Superior temporal gyrus (tissue), 1 donor: ENCODE measurements around the gene SLC18B1.

Experiments used
- DNase-seq: peaks from one replicate; pipeline ENCODE4 v3.0.0-alpha.2; 2016; ENCODE audit errors: extremely low spot score

SLC18B1 gene

DNA sequence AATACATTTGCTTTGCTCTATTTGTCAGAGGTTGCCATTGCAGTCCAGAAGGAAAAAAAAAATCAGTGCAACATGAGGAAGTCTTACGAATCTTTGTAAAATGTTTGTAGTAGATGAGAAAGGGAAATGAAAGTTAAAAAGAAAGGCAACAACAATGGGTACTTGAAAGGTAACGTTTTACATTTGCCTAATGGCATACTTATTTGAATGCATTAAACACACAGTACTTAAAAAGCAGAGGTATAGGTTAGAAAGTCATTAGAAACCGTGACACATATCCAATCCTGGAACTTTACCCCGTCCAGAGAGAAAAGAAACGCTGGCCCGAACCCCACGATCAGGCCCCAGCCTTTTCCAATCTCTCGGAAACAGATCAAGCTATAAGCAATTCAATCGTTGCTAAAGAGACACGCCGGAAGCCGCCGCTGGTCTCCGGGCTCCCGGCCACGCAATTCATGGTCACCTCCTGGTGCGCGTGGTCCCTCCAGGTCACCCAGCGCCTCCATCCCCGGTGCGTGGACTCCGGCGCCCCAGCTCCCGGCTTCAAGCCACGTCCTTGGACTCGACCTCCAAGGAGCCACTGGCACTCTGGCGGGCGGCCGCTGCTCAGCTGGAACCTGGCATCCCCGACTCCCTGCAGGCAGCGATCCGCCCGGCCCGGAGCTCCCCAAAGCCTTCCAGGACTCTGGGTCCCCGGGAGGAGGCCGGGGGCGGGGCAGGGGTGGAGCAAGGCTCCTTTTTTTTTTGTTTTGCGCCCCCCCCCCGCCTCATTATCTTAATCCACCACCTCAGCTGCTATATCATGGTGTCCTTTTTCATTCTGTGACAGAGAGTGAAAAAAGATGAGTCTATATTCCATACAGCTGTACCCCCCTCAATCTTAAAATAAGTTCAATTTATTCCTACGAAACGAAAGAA, at the start of gene SLC18B1:
Gene SLC18B1 (minus strand): TSS at position 687 of the 918 bp plus-strand sequence. CDS start 181 bp downstream, at position 506.
- peak; percentile 64 for DNase-seq

DNA sequence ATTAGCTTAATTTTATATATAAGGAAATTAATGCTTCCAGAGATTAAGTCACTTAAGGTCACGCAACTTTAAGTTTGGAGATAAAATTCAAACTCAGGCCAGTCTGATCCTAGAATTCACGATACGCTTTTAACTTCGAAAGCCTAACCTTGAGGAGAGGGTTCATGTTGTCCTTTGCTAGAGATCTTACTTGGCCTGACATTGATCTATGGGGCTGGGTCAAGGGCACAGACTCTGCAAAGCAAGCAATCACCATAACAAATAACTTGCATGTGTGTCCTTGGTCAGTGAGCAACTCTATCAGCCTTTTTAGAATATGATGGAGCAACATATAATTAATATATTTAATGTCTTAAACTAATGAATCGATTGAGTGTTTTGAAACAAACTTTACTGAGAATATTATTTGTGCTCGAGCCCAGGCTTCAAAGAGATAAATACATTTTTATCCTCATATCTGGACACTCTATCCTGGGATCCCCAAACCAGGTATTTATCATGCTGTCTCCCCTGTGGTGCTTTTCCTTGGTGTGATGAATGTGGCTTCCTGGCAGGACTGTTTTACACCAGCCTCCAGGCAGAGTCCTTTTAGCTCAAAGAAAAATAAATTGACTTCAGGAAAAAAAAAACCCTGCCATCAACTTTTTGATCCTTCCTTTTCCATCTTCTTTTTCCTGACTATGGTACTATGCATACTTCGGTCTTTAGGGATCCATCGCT, 45.0 kb upstream of the SLC18B1 start:
- no peak for DNase-seq

DNA sequence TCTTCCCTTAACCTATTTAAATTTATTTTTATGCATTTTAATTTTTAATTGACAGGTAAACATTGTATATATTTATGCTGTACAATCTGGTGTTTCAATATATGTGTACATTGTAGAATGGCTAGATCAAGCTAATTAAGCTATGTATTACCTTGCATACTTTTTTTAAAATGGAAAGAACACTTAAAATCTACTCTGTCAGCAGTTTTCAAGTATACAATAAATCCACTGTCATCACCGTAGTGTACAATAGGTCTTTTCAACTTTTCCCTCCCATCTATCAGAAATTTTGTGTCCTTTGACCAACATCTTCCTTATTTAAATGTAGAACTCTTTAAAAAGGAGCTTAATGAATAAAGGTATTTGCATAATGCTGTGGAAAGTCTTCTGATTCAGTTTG, 43.5 kb upstream of the SLC18B1 start:
- no peak for DNase-seq

DNA sequence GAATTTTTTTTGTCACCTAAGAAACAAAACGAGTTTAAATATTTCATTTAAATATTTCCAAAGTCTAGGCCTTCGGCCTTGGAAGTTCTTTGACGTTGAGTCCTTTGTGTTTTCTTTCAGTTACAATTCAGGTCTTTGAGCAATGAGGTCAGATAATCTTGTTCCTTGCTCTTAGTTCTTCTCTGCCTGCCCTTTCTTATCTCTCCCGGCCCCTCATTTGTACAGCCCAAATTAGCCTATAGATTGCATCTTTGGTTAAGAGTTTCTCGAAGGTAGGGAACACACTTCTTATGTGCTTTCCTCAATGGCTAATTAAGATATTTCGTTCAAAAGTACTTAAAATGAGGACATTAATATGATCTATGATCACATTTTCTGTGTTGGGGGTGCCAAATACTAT, 34.5 kb upstream of the SLC18B1 start:
- no peak for DNase-seq

DNA sequence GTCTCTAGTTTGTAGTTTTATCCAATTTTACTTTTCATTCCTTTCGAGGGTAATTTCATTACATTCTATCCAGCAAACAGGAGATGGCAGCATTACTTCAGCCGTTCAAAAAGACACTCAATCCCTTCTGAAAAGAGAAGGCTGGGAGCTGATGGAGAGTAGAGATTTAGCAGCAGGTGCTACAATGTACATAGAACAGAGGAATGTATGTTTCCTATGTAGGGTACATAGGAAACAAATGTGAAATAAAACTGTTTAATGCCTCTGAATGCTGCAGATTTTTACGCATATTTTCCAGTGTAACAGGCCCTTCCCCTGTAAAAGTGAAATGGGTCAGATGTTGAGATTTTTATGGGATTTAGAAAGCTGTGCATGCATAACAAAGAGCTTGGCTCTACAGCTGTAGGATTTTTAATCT, 31.9 kb upstream of the SLC18B1 start:
- DNase-seq = peak; percentile 87

DNA sequence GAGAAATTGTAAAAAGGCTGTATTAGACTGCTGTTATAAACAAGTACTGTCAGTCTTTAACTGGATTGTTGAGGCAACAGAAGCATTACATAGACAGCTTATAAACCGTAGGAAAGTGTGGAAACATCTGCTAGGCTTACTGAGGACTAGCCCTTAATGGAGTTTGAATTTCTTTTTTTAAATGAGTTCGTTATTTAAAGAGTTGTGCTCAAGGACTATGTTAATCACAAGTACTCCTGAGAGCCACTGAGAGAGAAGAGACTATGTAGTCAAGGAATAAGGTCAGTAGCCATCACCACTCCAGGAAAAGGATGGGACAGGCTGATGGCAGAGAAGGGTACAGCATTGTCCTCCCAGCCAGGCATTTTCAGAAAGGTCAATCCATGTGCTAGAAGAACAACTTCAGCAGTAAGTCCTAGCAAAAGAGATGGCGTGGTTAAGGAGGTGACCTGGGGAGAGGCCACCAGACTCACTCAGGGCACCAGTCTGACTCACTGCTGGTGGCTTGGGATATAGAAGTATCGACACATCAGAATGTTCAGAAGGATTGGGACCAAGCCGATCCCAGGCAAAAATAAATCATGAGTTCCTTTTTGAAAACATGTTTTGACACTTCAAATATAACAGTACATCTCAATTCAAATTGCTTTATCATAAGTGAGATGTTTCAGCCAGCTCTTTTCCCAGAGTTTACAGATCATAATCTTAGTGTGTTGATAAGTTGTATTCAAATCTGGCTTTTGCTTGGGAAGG, 22.4 kb upstream of the SLC18B1 start:
- DNase-seq = no peak

DNA sequence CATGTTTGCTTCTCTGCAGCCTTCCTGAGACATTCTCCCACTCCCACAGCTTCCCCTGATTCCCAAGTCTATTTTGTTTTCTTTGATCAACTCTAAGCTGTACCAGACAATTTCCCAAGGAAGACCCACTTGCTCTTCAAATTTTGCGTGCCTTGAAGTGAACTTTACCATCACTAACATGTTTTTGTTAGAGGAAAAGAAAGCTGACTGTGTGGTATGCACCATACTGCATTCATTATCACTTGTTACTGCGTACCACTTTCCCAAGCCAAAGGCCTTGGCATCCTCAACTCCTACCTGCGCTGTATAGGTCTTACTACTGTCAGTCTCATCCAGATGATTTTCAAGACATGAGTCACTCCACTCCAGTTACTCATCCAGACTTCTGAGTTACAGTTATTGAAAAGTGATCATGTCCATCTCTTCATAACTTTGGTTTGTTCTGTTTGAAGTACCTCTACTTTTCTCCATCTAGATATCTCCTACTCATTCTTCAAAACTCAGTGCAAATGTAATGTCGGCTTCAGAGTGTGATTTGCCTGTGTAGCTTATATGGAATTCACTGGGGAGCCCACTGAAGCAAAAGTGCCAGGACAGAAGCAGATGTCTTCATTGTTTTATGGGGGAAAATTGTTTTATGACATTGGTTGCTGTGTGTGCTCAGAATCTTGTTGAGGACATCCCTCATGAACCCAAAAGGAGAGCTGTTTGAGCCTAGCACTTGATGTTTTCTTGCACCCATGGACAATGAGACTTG, 21.1 kb upstream of the SLC18B1 start:
- no peak for DNase-seq

DNA sequence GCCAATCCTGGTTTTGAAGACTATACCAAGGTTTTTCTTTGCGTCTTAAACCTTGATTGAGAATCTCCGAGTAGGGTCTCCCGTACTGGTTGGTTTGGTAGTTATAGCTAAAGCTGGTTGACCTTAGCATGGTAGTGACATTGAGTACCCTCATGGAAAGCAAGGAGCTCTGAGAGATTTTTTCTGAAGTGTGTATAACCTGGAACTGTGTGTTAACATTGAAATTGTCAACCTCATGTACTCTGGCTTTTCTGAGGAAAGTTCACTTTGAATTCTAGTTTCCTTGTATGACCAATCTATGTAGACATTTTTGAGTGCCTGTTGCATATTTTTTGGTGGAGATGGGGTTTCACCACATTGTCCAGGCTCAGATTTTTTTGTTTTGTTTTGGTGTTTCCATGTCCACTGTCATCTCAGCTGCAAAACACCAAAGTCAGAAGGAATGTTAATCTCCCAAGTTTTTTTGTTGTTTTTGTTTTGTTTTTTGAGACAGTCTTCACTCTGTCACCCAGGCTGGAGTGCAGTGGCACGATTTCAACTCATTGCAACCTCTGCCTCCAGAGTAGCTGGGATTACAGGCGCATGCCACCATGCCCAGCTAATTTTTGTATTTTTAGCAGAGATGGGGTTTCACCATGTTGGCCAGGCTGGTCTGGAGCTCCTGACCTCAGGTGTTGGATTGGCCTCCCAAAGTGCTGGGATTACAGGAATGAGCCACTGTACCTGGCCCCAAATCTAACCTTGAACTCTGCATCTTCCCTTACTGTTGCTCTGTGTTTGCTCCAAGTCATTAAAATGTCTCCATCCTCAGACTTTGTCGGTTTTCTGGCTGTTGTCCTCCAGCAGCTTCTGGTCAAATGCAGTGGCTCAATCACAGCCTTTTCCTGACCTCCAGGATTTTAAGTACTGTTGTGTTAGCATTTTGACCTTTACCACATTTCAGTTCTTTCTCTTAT, 20.2 kb upstream of the SLC18B1 start:
- DNase-seq = no peak

DNA sequence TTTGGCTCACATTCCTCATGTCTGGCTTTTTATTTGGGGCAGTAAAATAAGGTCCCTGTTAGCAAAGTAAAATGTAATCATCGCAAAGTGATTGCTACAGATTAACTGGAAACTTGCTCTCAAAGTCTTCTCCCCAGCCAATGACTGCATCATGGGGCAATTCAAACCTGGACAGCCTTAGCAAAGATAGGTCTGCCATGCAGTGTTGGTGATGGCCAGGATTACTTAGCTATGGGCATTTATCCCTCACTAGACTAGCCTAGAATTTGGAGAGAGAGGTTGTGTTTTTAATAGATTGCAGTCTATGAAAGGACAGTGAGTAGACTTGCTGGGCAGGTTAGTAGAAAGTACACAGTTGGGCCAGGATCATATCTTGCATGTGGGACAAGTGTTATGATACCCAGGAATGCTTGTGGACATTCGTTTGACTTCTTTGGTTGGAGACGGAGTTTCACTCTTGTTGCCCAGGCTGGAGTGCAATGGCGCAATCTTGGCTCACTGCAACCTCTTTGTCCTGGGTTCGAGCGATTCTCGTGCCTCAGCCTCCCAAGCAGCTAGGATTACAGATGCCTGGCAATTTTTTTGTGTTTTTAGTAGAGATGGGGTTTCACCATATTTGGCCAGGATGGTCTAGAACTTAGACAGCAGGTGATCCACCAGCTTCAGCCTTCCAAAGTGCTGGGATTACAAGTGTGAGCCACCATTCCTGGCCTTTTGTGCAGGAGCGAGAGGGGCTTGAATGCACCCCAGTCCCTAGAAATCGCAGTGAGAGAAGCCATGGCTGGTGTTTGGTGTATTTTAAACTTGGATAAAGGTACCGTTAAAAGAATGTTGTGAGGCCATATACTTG, 19.3 kb upstream of the SLC18B1 start:
- DNase-seq = no peak

DNA sequence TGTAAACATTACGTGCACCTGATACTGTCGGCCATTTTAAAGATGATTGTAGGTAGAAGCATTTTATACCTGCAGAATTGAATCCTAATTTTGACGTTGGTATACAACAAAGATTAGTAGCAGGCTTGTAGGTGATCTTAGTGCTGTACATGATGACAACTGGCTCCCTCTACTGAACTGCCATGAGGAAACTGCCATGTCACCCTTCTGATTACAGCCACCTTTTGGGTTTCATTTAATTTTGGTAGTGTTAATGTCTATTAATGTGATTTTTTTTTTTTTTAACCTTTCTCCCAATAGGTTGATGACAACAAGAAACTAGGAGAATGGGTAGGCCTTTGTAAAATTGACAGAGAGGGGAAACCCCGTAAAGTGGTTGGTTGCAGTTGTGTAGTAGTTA, 18.2 kb upstream of the SLC18B1 start:
- DNase-seq = no peak

DNA sequence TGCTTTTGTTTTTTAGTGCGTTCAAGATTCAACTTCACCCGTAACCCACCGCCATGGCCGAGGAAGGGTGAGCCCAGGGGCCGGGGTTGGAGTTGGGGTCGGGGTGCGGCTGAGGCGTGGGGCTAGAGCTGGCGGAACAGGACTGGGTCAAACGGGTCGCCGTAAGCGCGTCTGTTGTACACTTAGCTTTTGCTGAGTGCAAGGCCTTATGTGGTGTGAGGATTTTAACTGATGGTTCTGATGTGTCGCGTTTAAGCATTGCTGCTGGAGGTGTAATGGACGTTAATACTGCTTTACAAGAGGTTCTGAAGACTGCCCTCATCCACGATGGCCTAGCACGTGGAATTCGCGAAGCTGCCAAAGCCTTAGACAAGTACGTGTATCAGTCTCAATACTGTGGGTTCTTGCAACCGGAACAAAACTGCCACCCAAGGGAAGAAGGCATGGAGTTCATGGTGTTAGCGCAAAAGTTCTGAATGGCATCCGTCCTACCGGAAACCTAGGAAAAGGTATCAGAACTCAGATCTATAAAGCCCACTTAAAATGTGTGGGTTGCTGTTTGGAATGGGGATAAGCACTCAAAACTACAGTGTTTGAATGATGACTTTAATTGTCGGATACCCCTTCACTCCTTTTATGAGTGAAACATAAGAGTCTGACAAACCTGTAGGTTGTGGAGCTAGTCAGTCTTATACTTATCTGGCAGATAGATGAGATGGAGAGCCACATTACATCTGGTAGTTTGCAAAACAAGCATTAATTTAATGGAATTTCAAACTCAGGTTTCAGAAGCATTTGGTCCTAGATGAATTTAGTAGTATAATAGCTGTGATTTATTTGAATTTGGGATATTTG, 16.5 kb upstream of the SLC18B1 start:
- DNase-seq = no peak

DNA sequence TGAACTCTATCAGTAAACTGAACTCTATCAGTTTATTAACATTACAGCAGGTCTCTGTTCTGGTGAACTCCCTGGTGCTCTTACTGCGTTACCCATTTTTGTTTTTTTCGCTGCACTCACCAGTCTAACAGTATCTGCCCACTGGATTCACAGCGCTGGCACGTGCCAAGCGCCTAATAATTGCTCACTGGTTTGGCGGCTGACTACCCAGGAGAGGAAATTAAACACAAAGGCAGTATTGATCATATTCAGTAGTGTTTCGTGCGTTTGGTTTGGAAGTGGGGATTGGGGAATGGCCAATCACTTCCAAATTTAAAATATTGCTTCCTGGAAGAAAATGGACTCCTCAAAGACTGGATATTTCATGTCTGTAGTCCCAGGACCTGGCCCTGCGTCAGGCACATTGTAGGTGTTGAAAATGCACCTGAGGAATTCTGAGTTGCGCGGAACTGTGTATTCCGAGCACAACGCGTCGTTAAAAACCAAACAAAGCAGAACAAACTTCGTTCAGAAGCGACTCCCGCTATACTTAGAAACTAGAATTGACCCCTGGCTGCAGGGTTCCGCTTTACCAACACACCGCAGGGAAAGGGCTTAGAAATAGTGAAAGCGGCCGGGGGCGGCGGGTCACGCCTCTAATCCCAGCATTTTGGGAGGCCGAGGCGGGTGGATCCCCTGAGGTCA, 14.9 kb upstream of the SLC18B1 start:
- peak; percentile 85 for DNase-seq

DNA sequence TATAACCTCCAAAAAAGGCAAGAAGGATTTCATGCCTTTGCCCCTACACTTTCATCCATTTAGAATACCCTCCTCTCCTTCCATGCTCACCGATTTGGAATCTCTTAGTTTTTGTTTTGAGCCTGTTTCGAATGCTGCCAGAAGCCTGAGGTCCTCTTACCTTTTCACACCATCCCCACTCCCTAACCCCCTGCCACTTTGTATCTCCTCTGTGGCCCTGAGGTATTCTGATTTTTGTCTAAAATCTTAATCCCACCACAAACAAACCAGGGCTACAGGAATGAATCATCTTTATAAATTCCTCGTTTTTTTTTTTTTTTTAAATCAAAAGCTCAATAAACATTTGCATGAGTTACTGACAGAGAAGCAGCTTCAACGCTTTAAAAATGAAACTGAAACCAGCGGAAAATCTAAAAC, 14.3 kb upstream of the SLC18B1 start:
- DNase-seq = no peak

DNA sequence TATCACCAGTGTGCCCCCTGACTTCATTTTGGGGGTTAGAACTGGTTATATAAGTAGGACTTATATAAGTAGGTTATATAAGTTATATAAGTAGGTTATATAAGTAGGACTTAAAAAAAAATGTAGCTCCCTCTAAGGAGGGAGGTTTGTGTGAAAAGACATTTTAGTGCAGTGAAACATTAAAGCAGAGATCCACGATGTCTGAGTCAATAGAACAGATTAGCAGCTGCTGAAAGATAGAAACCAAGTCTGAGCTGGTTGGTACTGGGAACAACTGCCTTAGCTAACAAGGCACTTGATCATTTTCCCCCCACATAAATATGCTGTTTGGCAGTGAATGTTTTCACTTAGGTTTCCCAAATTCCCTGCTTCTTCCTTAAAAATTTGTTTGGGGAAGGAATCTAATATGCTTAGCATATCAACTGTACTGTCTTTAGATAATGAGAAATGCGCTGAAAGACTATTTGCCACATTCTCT, 13.9 kb upstream of the SLC18B1 start:
- peak; percentile 78 for DNase-seq

DNA sequence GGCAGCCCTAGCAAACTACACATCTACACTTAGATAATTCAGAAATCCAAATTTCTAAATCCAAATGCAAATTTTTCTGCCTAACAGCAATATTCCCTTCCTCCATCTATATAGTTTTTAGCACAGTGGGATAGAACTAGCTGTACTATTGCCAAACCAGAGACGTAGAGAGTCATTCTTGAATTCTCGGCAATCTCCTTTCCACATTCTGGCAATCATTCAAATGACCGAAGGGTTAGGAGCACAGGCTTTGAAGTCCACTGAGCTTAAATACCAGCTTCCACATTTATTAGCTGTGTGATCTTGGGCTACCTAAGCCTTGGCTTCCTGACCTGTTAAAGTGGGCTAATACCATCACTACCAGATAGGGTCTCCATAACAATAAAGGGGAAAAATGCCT, 12.8 kb upstream of the SLC18B1 start:
- DNase-seq = no peak

DNA sequence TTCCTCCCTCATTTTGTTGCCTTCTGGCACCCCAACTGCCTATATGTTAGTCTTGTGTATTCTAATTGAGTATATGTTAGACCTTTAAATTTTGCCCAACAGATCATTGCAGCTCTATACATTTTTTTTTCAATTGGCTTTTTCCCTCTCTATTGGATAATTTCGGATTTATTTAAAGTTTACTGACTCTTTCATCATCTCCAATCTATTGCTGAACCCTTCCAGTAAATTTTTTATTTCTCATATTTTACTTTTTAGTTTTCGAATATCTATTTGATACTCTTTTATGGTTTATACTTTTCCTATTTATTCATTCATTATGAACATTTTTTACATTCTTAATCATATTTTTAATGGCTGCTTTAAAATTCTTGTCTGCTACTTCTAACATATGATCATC, 7.1 kb upstream of the SLC18B1 start:
- no peak for DNase-seq

DNA sequence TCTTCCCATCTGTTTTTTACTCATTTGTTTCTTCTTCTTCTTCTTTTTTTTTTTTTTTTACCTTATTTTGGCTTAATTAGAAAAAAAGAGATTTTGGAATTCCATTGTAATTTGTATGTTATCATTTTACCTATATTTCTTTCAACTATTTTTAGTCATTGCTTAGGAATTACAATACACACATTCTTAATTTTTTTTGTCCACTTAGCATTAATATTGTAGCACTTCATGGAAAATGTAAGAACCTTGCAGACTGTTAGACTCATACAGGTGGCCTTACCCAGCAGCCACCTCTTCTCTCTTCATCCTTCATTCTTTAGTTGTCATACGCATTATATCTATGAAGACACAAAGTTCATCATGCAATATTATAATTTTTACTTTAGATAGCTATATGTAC, 5.8 kb upstream of the SLC18B1 start:
- no peak for DNase-seq

DNA sequence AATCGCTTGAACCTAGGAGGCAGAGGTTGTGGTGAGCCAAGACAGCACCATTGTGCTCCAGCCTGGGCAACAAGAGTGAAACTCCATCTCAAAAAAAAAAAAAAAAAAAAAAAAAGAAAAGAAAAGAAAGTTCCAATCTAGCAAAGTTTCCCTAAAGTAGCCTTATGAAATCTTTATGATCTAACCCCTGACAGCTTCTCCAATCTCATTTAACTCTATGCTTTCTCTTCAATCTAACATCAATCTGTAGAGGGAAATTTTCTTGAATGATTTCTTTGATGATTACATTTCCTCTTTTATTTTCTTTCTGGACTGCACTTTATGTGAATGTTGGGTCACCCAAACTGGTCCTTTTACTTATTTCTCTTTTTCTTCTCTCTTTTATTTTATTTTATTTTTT, 2.2 kb upstream of the SLC18B1 start:
- no peak for DNase-seq
